SK-N-SH (cell line): ENCODE measurements around the gene TMEM176B. TPM values are rescaled to one million over a fixed set of nuclear protein-coding genes. Genes with fewer than 3 reads are reported as not detected.

ENCODE experiments used
- CTCF ChIA-PET: fragments of 300-600, 350-600 bp; formaldehyde crosslinking; extraction: SDS; loops from one replicate; lab custom pipeline; 2021; lab: Yijun Ruan, JAX
- POLR2A ChIA-PET: fragments of 350-600 bp; sonication (Branson Sonifier 250); formaldehyde crosslinking; extraction: SDS; loops from one replicate; lab custom pipeline; 2020; ENCODE audit warnings: antibody characterized with exemption, inconsistent platforms; lab: Yijun Ruan, JAX
- DNase-seq: peaks from one replicate; pipeline ENCODE4 v3.0.0; 2012
- H2AFZ ChIP-seq: fragments of 200-600 bp; sonication (generic); 2 replicates; pipeline ENCODE4 v1.8.1; 2016; ENCODE audit warnings: antibody characterized with exemption, mild to moderate bottlenecking, low read depth
- H3F3A ChIP-seq: fragments of 200-600 bp; sonication (generic); replicated peaks from 2 replicates; pipeline ENCODE3; 2016; ENCODE audit warnings: antibody characterized with exemption, mild to moderate bottlenecking; ENCODE audit not compliant: insufficient read depth
- H3K27ac ChIP-seq, 2 experiments: fragments of 200-500 bp in 1 of 2; fragments of 200-600 bp in 1 of 2; sonication (Bioruptor generic) in 1 of 2; sonication (generic), shearing (Covaris generic) in 1 of 2; 2 replicates each; pipeline versions ENCODE4 v1.5.1 to v1.6.1; 2014 to 2016; ENCODE audit warnings: low read depth in 2 of 2, inconsistent platforms in 1 of 2, low read length in 1 of 2, mild to moderate bottlenecking in 1 of 2, mixed read lengths in 1 of 2
- H3K27me3 ChIP-seq: fragments of 200-600 bp; sonication (generic), shearing (Covaris generic); 2 replicates; pipeline ENCODE4 v1.6.1; 2016; ENCODE audit warnings: mixed run types; ENCODE audit not compliant: insufficient read depth
- H3K36me3 ChIP-seq, 2 experiments: fragments of 200-500 bp in 1 of 2; fragments of 200-600 bp in 1 of 2; sonication (Bioruptor generic) in 1 of 2; sonication (generic) in 1 of 2; replicated peaks in 1 of 2; 2 replicates each; pipeline versions ENCODE3 to v1.5.1; 2014 to 2016; ENCODE audit warnings: low read length in 1 of 2, mild to moderate bottlenecking in 1 of 2; ENCODE audit not compliant: insufficient read depth in 2 of 2, control insufficient read depth in 1 of 2
- H3K4me1 ChIP-seq, 2 experiments: fragments of 200-500 bp in 1 of 2; fragments of 200-600 bp in 1 of 2; sonication (Bioruptor generic) in 1 of 2; sonication (generic), shearing (Covaris generic) in 1 of 2; 2 replicates each; pipeline versions ENCODE4 v1.5.1 to v1.6.1; 2014 to 2016; ENCODE audit warnings: low read depth in 1 of 2, low read length in 1 of 2, mixed run types in 1 of 2; ENCODE audit not compliant: insufficient read depth in 2 of 2, control insufficient read depth in 1 of 2
- H3K4me2 ChIP-seq: fragments of 200-600 bp; sonication (generic), shearing (Covaris generic); 2 replicates; pipeline ENCODE4 v1.6.1; 2017; ENCODE audit warnings: mixed run types
- H3K4me3 ChIP-seq, 2 experiments: fragments of 200-500 bp in 1 of 2; fragments of 200-600 bp in 1 of 2; sonication (Bioruptor generic) in 1 of 2; sonication (generic), shearing (Covaris generic) in 1 of 2; 2 replicates each; pipeline versions ENCODE4 v1.5.1 to v1.8.1; 2014 to 2016; ENCODE audit warnings: low read depth in 2 of 2, inconsistent platforms in 1 of 2, low read length in 1 of 2, mild to moderate bottlenecking in 1 of 2, mixed read lengths in 1 of 2, moderate library complexity in 1 of 2
- H3K79me2 ChIP-seq: fragments of 200-600 bp; sonication (generic); 2 replicates; pipeline ENCODE4 v1.8.1; 2017; ENCODE audit warnings: mild to moderate bottlenecking; ENCODE audit not compliant: insufficient read depth
- H3K9ac ChIP-seq: fragments of 200-600 bp; sonication (generic); 2 replicates; pipeline ENCODE4 v1.6.1; 2017; ENCODE audit warnings: mixed run types
- H3K9me2 ChIP-seq: fragments of 200-600 bp; sonication (generic); 2 replicates; pipeline ENCODE4 v1.6.1; 2017; ENCODE audit warnings: mixed run types
- H3K9me3 ChIP-seq: fragments of 200-600 bp; sonication (generic); 2 replicates; pipeline ENCODE4 v1.6.1; 2017; ENCODE audit warnings: mixed run types, mild to moderate bottlenecking, moderate library complexity
- H4K20me1 ChIP-seq: fragments of 200-600 bp; sonication (generic); 2 replicates; pipeline ENCODE4 v1.6.1; 2017; ENCODE audit warnings: mild to moderate bottlenecking, mixed run types; ENCODE audit not compliant: insufficient read depth
- ELF1 ChIP-seq: IDR thresholded peaks from 2 replicates; pipeline ENCODE4 v1.4.0; 2012
- EP300 ChIP-seq, 2 experiments: IDR thresholded peaks; 2 replicates each; pipeline versions ENCODE4 v1.4.0 to v1.6.1; 2012; ENCODE audit warnings: borderline replicate concordance in 1 of 2, low read depth in 1 of 2, low read length in 1 of 2
- EZH2phosphoT487 ChIP-seq: fragments of 200-600 bp; sonication (generic); IDR thresholded peaks from 2 replicates; pipeline ENCODE4 v1.6.1; 2017; ENCODE audit warnings: low read depth, mixed run types, mild to moderate bottlenecking, antibody characterized with exemption, moderate library complexity, borderline replicate concordance
- FOSL2 ChIP-seq: IDR thresholded peaks from 2 replicates; pipeline ENCODE4 v1.4.0; 2012; ENCODE audit warnings: low read depth, mild to moderate bottlenecking, moderate library complexity, borderline replicate concordance
- FOXJ3 ChIP-seq: sonication (generic); formaldehyde crosslinking; IDR thresholded peaks from 2 replicates; pipeline ENCODE4 v1.5.1; 2020; ENCODE audit warnings: mild to moderate bottlenecking, missing genetic modification reagents
- FOXM1 ChIP-seq: IDR thresholded peaks from 2 replicates; pipeline ENCODE4 v1.4.0; 2012; ENCODE audit warnings: low read depth, mild to moderate bottlenecking
- GABPA ChIP-seq: IDR thresholded peaks from 2 replicates; pipeline ENCODE4 v1.4.0; 2012; ENCODE audit warnings: low read depth, mild to moderate bottlenecking
- MEF2A ChIP-seq: IDR thresholded peaks from 2 replicates; pipeline ENCODE4 v1.4.0; 2012; ENCODE audit warnings: low read depth, borderline replicate concordance
- MXI1 ChIP-seq: IDR thresholded peaks from 2 replicates; pipeline ENCODE4 v1.6.1; 2012; ENCODE audit warnings: mild to moderate bottlenecking, low read depth, low read length, improper control_type of control experiment
- NRF1 ChIP-seq: IDR thresholded peaks from 2 replicates; pipeline ENCODE4 v1.6.1; 2012; ENCODE audit warnings: low read depth, mild to moderate bottlenecking, low read length
- RCOR1 ChIP-seq: fragments of 150-350 bp; IDR thresholded peaks from 2 replicates; pipeline ENCODE4 v1.6.1; 2017; ENCODE audit warnings: antibody characterized with exemption, low read length
- RFX5 ChIP-seq: IDR thresholded peaks from 2 replicates; pipeline ENCODE4 v1.6.1; 2012; ENCODE audit warnings: mild to moderate bottlenecking, improper control_type of control experiment, low read length
- RXRA ChIP-seq: IDR thresholded peaks from 2 replicates; pipeline ENCODE4 v1.4.0; 2012; ENCODE audit warnings: low read depth, mild to moderate bottlenecking, borderline replicate concordance
- SIN3A ChIP-seq: IDR thresholded peaks from 2 replicates; pipeline ENCODE4 v1.6.1; 2012; ENCODE audit warnings: low read depth, mild to moderate bottlenecking, low read length, moderate library complexity, borderline replicate concordance
- TCF12 ChIP-seq: IDR thresholded peaks from 2 replicates; pipeline ENCODE4 v1.4.0; 2012
- TEAD4 ChIP-seq: IDR thresholded peaks from 2 replicates; pipeline ENCODE4 v1.4.0; 2012; ENCODE audit warnings: mild to moderate bottlenecking, borderline replicate concordance; ENCODE audit not compliant: insufficient read depth
- YY1 ChIP-seq: IDR thresholded peaks from 2 replicates; pipeline ENCODE4 v1.4.0; 2012; ENCODE audit warnings: low read depth, mild to moderate bottlenecking
- WGBS: methylation state at CpG from one replicate; pipeline ENCODE4 v1.1.6; 2017; ENCODE audit warnings: low lambda C conversion rate; 5-methylcytosine and 5-hydroxymethylcytosine counted together
- polyA plus RNA-seq, 3 experiments: library from polyadenylated mRNA; depleted of rRNA; stranded (reverse); fragments of >200 nt; gene quantifications; 2 replicates each; pipeline ENCODE4 v1.2.3, GENCODE V29; 2012
- TF ChIP-seq, protein P1 (sequence below): fragments of 150-350 bp; IDR thresholded peaks from 2 replicates; pipeline ENCODE4 v1.6.1; 2017; ENCODE audit warnings: antibody characterized with exemption, low read length, low read depth, borderline replicate concordance
- TF ChIP-seq, protein P2 (sequence below): fragments of 200-600 bp; sonication (generic); IDR thresholded peaks from 2 replicates; pipeline ENCODE4 v1.6.1; 2017; ENCODE audit warnings: antibody characterized with exemption, mild to moderate bottlenecking, moderate library complexity

TMEM176B gene
- polyA plus RNA-seq, 1 of the 3 experiments (the other 2 are of a cell fraction): not detected

DNA sequence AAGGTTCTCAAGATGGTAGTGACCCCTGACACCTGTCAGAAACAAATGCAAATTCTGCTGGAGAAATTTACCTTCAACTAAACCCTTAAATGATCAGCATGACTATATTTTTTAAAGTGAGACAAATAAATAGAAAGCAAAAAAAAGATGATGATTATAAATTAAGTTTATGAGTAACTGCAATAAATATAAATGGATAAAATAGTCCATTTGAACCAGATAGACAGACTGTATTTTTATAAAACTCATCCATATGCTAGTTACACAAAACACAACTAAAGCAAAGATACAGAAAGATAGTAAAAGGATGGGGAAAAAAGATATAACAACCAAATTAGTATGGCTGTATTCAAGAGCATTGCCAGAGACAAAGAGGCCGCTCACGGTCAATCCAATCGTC is 6.3 kb upstream of the TMEM176B start:
- Histone ChIP-seq H3K4me2 (no peak overlapping the region), H3K9ac (no peak overlapping the region), H3K4me1 (peaks cover 0 to 7% of the 10 kb centered on the region in 2 experiments; a peak in 1 of 4 replicates), H4K20me1 (no peaks in the 10 kb centered on the region), H3K27me3 (no peaks in the 10 kb centered on the region), H3K4me3 (no peak overlapping the region; a peak in 1 of 4 replicates), H3K9me2 (no peaks in the 10 kb centered on the region), H3K27ac (no peak overlapping the region), H2AFZ (no peak overlapping the region), H3K9me3 (0 out of 2 replicates have a peak, but pooled peaks cover 7% of the 10 kb centered on the region), H3F3A (no peaks in the 10 kb centered on the region), H3K36me3 (no peaks in the 10 kb centered on the region), H3K79me2 (no peaks in the 10 kb centered on the region)
- ChIA-PET CTCF (interaction anchor here (1.5 kb wide), 1 partner anchor 8 kb away, joined by 3 read pairs; no protein-coding TSS in a partner anchor), POLR2A (no interaction called here)
- WGBS: 74% methylated on average over 3 of the region's 3 CpGs
- TF ChIP-seq FOXM1: no peak
- TF ChIP-seq FOXJ3 (CRISPR knock-in tag): no peak
- TF ChIP-seq NRF1: no peak
- no peak for TF ChIP-seq EP300 (IDR thresholded peaks at IDR 0.05; ENCODE audit: borderline replicate concordance in 1 of 2, low read depth in 1 of 2, low read length in 1 of 2)
- TF ChIP-seq RFX5: no peak
- no peak for TF ChIP-seq EZH2phosphoT487
- TF ChIP-seq, protein P1, sequence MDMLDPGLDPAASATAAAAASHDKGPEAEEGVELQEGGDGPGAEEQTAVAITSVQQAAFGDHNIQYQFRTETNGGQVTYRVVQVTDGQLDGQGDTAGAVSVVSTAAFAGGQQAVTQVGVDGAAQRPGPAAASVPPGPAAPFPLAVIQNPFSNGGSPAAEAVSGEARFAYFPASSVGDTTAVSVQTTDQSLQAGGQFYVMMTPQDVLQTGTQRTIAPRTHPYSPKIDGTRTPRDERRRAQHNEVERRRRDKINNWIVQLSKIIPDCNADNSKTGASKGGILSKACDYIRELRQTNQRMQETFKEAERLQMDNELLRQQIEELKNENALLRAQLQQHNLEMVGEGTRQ: no peak
- no peak for TF ChIP-seq MEF2A
- TF ChIP-seq GABPA: no peak
- TF ChIP-seq FOSL2: no peak
- no peak for TF ChIP-seq TCF12
- TF ChIP-seq ELF1: no peak
- TF ChIP-seq SIN3A: no peak
- no peak for TF ChIP-seq MXI1
- TF ChIP-seq YY1: no peak
- TF ChIP-seq TEAD4: no peak
- no peak for TF ChIP-seq RCOR1
- TF ChIP-seq RXRA: no peak
- TF ChIP-seq, protein P2, sequence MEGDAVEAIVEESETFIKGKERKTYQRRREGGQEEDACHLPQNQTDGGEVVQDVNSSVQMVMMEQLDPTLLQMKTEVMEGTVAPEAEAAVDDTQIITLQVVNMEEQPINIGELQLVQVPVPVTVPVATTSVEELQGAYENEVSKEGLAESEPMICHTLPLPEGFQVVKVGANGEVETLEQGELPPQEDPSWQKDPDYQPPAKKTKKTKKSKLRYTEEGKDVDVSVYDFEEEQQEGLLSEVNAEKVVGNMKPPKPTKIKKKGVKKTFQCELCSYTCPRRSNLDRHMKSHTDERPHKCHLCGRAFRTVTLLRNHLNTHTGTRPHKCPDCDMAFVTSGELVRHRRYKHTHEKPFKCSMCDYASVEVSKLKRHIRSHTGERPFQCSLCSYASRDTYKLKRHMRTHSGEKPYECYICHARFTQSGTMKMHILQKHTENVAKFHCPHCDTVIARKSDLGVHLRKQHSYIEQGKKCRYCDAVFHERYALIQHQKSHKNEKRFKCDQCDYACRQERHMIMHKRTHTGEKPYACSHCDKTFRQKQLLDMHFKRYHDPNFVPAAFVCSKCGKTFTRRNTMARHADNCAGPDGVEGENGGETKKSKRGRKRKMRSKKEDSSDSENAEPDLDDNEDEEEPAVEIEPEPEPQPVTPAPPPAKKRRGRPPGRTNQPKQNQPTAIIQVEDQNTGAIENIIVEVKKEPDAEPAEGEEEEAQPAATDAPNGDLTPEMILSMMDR: no peak
- DNase-seq: no peak
